IMR-90 (cell line): ENCODE measurements around the gene ITPK1. TPM values are rescaled to one million over a fixed set of nuclear protein-coding genes. Genes with fewer than 3 reads are reported as not detected.

Source experiments
- ATAC-seq: fragments of 200-7000 bp; cut with Tn5 transposase; 2 replicates; pipeline ENCODE4 v1.9.1; 2020; ENCODE audit warnings: low read depth, mild to moderate bottlenecking, moderate library complexity
- BruUV-seq: library from RNA; stranded (reverse); fragments of 400-500 nt; replicated peaks from 2 replicates; lab custom pipeline; 2021; lab: Mats Ljungman, UMichigan
- CTCF ChIA-PET: fragments of 300-600 bp; formaldehyde crosslinking; extraction: SDS; loops from one replicate; lab custom pipeline; 2021; ENCODE audit warnings: antibody characterized with exemption; lab: Yijun Ruan, JAX
- POLR2A ChIA-PET: fragments of 300-600 bp; sonication (Branson Sonifier 250); formaldehyde crosslinking; loops from one replicate; lab custom pipeline; 2022; ENCODE audit warnings: antibody characterized with exemption; ENCODE audit not compliant: unreplicated experiment; lab: Charles Lee
- DNase-seq: peaks from one replicate; pipeline ENCODE4 v3.0.0; 2013
- H2AFZ ChIP-seq: replicated peaks from 2 replicates; pipeline ENCODE3; 2013; ENCODE audit warnings: low read length, mild to moderate bottlenecking; ENCODE audit not compliant: poor library complexity
- H2AK5ac ChIP-seq: 2 replicates; pipeline ENCODE4 v1.6.1; 2013; ENCODE audit warnings: low read depth, low read length, inconsistent platforms
- H2AK9ac ChIP-seq: replicated peaks from 2 replicates; pipeline ENCODE3; 2013; ENCODE audit warnings: mild to moderate bottlenecking, low read depth, low read length, moderate library complexity; ENCODE audit not compliant: poor library complexity
- H2BK120ac ChIP-seq: 2 replicates; pipeline ENCODE4 v1.6.1; 2013; ENCODE audit warnings: low read depth, low read length, inconsistent platforms
- H2BK15ac ChIP-seq: 3 replicates; pipeline ENCODE4 v1.6.1; 2013; ENCODE audit warnings: low read depth, low read length, inconsistent platforms
- H2BK20ac ChIP-seq: 2 replicates; pipeline ENCODE4 v1.6.1; 2013; ENCODE audit warnings: low read depth, mild to moderate bottlenecking, inconsistent platforms, low read length, moderate library complexity
- H2BK5ac ChIP-seq: 2 replicates; pipeline ENCODE4 v1.6.1; 2013; ENCODE audit warnings: mild to moderate bottlenecking, low read depth, low read length, inconsistent platforms; ENCODE audit not compliant: poor library complexity, severe bottlenecking
- H3K14ac ChIP-seq: replicated peaks from 2 replicates; pipeline ENCODE4 v1.6.1; 2013; ENCODE audit warnings: low read depth, low read length, inconsistent platforms
- H3K18ac ChIP-seq: 2 replicates; pipeline ENCODE4 v1.6.1; 2013; ENCODE audit warnings: low read depth, low read length, control low read depth
- H3K23ac ChIP-seq: 2 replicates; pipeline ENCODE4 v1.6.1; 2013; ENCODE audit warnings: low read depth, low read length, inconsistent platforms
- H3K27ac ChIP-seq: 2 replicates; pipeline ENCODE4 v1.5.1; 2013; ENCODE audit warnings: mild to moderate bottlenecking, control low read depth, low read length; ENCODE audit not compliant: insufficient read depth
- H3K27me3 ChIP-seq: 2 replicates; pipeline ENCODE4 v1.6.1; 2013; ENCODE audit warnings: low read length; ENCODE audit not compliant: control insufficient read depth, insufficient read depth
- H3K36me3 ChIP-seq: 2 replicates; pipeline ENCODE4 v1.6.1; 2013; ENCODE audit warnings: low read length, mixed read lengths; ENCODE audit not compliant: control insufficient read depth, insufficient read depth
- H3K4ac ChIP-seq: 2 replicates; pipeline ENCODE4 v1.6.1; 2013; ENCODE audit warnings: low read depth, low read length, inconsistent platforms
- H3K4me1 ChIP-seq: 2 replicates; pipeline ENCODE4 v1.6.1; 2013; ENCODE audit warnings: low read length, mixed read lengths; ENCODE audit not compliant: control insufficient read depth, insufficient read depth
- H3K4me2 ChIP-seq: 2 replicates; pipeline ENCODE4 v1.6.1; 2013; ENCODE audit warnings: low read depth, mild to moderate bottlenecking, control low read depth, low read length, moderate library complexity
- H3K4me3 ChIP-seq: 2 replicates; pipeline ENCODE4 v1.5.1; 2013; ENCODE audit warnings: low read depth, mild to moderate bottlenecking, control low read depth, low read length, moderate library complexity; ENCODE audit not compliant: insufficient read depth
- H3K56ac ChIP-seq: 2 replicates; pipeline ENCODE4 v1.6.1; 2013; ENCODE audit warnings: low read length, inconsistent platforms; ENCODE audit not compliant: insufficient read depth; ENCODE audit errors: extremely low read depth
- H3K79me1 ChIP-seq, 2 experiments: 2 replicates each; pipeline ENCODE4 v1.6.1; 2013; ENCODE audit warnings: low read length in 2 of 2, inconsistent platforms in 1 of 2, low read depth in 1 of 2
- H3K9ac ChIP-seq: 2 replicates; pipeline ENCODE4 v1.6.1; 2013; ENCODE audit warnings: low read depth, low read length, control low read depth
- H3K9me1 ChIP-seq: 2 replicates; pipeline ENCODE4 v1.6.1; 2013; ENCODE audit warnings: low read length, inconsistent platforms; ENCODE audit not compliant: insufficient read depth
- H3K9me3 ChIP-seq: 2 replicates; pipeline ENCODE4 v1.6.1; 2013; ENCODE audit warnings: low read length; ENCODE audit not compliant: control insufficient read depth, insufficient read depth
- H4K20me1 ChIP-seq: 2 replicates; pipeline ENCODE4 v1.6.1; 2013; ENCODE audit warnings: low read length, inconsistent platforms; ENCODE audit not compliant: insufficient read depth
- H4K5ac ChIP-seq: 2 replicates; pipeline ENCODE4 v1.6.1; 2013; ENCODE audit warnings: mild to moderate bottlenecking, low read depth, low read length, control low read depth
- H4K8ac ChIP-seq, 2 experiments: 2 replicates each; pipeline ENCODE4 v1.6.1; 2013; ENCODE audit warnings: low read depth in 2 of 2, low read length in 2 of 2, control low read depth in 1 of 2, inconsistent platforms in 1 of 2
- H4K91ac ChIP-seq: 2 replicates; pipeline ENCODE4 v1.6.1; 2013; ENCODE audit warnings: low read depth, low read length, inconsistent platforms; ENCODE audit not compliant: insufficient read depth
- MAZ ChIP-seq: IDR thresholded peaks from 2 replicates; pipeline ENCODE4 v1.6.1; 2012; ENCODE audit warnings: low read depth, mild to moderate bottlenecking, low read length, improper control_type of control experiment, moderate library complexity, borderline replicate concordance
- NFE2L2 ChIP-seq: fragments of 150-350 bp; IDR thresholded peaks from 2 replicates; pipeline ENCODE4 v1.6.1; 2016; ENCODE audit warnings: low read depth, mild to moderate bottlenecking, low read length
- POLR2A ChIP-seq: IDR thresholded peaks from 2 replicates; pipeline ENCODE4 v1.6.1; 2012; ENCODE audit warnings: mild to moderate bottlenecking, low read depth, low read length
- WGBS, 2 experiments: methylation state at CpG; one replicate each; pipeline versions ENCODE4 v1.1.5 to v1.1.7; 2013; ENCODE audit warnings: missing lambda C conversion rate in 2 of 2; ENCODE audit not compliant: insufficient read length in 1 of 2; ENCODE audit errors: extremely low coverage in 2 of 2; 5-methylcytosine and 5-hydroxymethylcytosine counted together
- dilution Hi-C: fragments of 300-500 bp; cut with HindIII; formaldehyde crosslinking; loops from one replicate; pipeline ENCODE4 v1.14.3; 2018; ENCODE audit warnings: low sequenced_read_pairs; ENCODE audit not compliant: unreplicated experiment
- in situ Hi-C: fragments of 300-500 bp; cut with MboI; formaldehyde crosslinking; loops from 3 replicates; pipeline ENCODE4 v1.14.3; 2019; ENCODE audit warnings: low sequenced_read_pairs, inconsistent platforms, mixed read lengths
- intact Hi-C: fragments of 100-400 bp; cut with micrococcal nuclease; formaldehyde crosslinking; loops from 2 replicates; pipeline ENCODE4 v1.10.0; 2022
- polyA plus RNA-seq, 3 experiments: library from polyadenylated mRNA; depleted of rRNA; stranded (reverse); fragments of >200 nt; gene quantifications; 2 replicates each; pipeline ENCODE4 v1.2.3, GENCODE V29; 2012; ENCODE audit warnings: low replicate concordance in 1 of 3
- total RNA-seq: library from RNA; depleted of rRNA; stranded (reverse); fragments of >200 nt; gene quantifications from 2 replicates; pipeline ENCODE4 v1.2.3, GENCODE V29; 2012
- TF ChIP-seq, protein P1 (sequence below): fragments of 150-350 bp; IDR thresholded peaks from 2 replicates; pipeline ENCODE4 v1.6.1; 2017; ENCODE audit warnings: mild to moderate bottlenecking, antibody characterized with exemption, low read length, low read depth
- TF ChIP-seq, protein P2 (sequence below): conservative IDR thresholded peaks from 2 replicates; pipeline ENCODE4 v1.5.1; 2012; ENCODE audit warnings: mild to moderate bottlenecking, low read depth, low read length, improper control_type of control experiment

Gene ITPK1
- total and polyA plus RNA-seq, 2 of the 4 experiments (the other 2 are of a cell fraction) = 21.7 to 26.9 TPM

DNA sequence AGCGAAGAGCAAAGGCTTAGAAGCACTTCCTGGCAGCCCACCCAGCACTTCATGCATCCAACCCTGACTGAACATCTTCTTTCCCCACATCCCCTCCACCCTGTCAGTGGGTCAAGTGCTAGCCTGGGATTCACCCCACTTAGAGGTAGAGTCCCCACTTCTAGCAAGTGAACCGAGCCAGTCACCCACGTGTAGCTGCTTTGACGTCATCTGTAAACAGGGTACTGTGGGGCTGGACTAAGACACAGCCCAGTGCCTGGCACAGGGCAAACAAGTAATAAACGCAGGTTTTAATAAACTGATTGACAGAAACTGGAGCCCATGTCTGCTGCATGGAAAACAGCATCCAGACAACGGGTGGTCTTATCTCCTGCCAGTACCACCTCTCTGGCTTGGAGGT, 61.7 kb downstream of the ITPK1 start:
- Histone ChIP-seq H4K5ac (no peak overlapping the region), H3K4me2 (no peak overlapping the region), H3K27ac (no peak overlapping the region), H2BK120ac (no peak overlapping the region), H2AK9ac (no peak overlapping the region), H3K18ac (no peak overlapping the region), H3K79me1 (no peaks in the 10 kb centered on the region), H3K36me3 (no peaks in the 10 kb centered on the region), H3K14ac (no peak overlapping the region), H3K9ac (no peak overlapping the region), H2BK15ac (no peak overlapping the region), H4K20me1 (peaks cover 19% of the 10 kb centered on the region), H2AFZ (no peak overlapping the region), H4K8ac (no peak overlapping the region), H3K23ac (no peak overlapping the region), H4K91ac (no peak overlapping the region), H3K4me1 (peaks cover 20% of the 10 kb centered on the region; the same call in 1 of the 2 replicates), H2BK5ac (no peak overlapping the region), H3K56ac (no peak overlapping the region), H3K27me3 (peaks cover 7% of the 10 kb centered on the region), H2BK20ac (no peak overlapping the region), H2AK5ac (no peak overlapping the region), H3K9me1 (no peaks in the 10 kb centered on the region; the same call in 1 of the 2 replicates), H3K4ac (no peak overlapping the region), H3K4me3 (no peak overlapping the region), H3K9me3 (no peaks in the 10 kb centered on the region)
- dilution Hi-C loops (no loop called here), in situ Hi-C loops (no loop called here), intact Hi-C loops (no loop called here)
- CTCF ChIA-PET = no interaction called here
- POLR2A ChIA-PET = no interaction called here
- TF ChIP-seq POLR2A (no peak), NFE2L2 (no peak), MAZ (no peak)
- TF ChIP-seq, protein P1, sequence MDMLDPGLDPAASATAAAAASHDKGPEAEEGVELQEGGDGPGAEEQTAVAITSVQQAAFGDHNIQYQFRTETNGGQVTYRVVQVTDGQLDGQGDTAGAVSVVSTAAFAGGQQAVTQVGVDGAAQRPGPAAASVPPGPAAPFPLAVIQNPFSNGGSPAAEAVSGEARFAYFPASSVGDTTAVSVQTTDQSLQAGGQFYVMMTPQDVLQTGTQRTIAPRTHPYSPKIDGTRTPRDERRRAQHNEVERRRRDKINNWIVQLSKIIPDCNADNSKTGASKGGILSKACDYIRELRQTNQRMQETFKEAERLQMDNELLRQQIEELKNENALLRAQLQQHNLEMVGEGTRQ = no peak
- TF ChIP-seq, protein P2, sequence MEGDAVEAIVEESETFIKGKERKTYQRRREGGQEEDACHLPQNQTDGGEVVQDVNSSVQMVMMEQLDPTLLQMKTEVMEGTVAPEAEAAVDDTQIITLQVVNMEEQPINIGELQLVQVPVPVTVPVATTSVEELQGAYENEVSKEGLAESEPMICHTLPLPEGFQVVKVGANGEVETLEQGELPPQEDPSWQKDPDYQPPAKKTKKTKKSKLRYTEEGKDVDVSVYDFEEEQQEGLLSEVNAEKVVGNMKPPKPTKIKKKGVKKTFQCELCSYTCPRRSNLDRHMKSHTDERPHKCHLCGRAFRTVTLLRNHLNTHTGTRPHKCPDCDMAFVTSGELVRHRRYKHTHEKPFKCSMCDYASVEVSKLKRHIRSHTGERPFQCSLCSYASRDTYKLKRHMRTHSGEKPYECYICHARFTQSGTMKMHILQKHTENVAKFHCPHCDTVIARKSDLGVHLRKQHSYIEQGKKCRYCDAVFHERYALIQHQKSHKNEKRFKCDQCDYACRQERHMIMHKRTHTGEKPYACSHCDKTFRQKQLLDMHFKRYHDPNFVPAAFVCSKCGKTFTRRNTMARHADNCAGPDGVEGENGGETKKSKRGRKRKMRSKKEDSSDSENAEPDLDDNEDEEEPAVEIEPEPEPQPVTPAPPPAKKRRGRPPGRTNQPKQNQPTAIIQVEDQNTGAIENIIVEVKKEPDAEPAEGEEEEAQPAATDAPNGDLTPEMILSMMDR = no peak
- ATAC-seq = no peak
- BruUV-seq = no TSS peak
- no peak for DNase-seq
- WGBS, 2 experiments = 73% methylated on average over 3 of the region's 6 CpGs; no CpG with 5 or more reads in 1 of the 2 experiments
